Activated CD4-positive, alpha-beta T cell treated with anti-CD3 and anti-CD28 coated beads, Interleukin-2, Interleukin-4, amounts not matched to agents 100 ng/mL and 50 ng/mL, durations not matched to agents 16 hours and 8 hours (primary cell): ENCODE data around the gene DNMBP.
"Not testable (repeated sequence)": the region's sequence is repeated elsewhere in the genome, so short reads cannot be mapped to it uniquely, and the experiment has no call there.

ENCODE experiments used
- DNase-seq: peaks from one replicate; pipeline ENCODE4 v3.0.0-alpha.2; 2020; ENCODE audit warnings: low spot score

Gene DNMBP

DNA sequence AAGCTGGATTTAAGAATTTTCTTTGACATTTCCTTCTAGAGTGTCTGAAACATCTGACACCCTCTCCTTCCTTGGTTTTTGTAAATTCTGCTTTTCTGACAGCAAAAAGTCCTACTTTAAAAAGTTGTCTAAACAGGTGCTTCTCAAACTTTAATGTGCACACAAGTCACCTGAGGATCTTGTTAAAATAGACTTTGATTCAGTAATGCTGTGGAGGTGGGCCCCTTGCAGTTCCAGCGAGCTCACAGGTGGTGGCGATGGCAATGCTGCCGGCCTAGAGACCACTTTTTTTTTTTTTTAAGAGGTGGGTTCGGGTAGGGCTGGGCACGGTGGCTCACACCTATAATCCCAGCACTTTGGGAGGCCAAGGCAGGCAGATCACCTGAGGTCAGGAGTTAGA is 150.2 kb downstream of the DNMBP start:
- no peak for DNase-seq

DNA sequence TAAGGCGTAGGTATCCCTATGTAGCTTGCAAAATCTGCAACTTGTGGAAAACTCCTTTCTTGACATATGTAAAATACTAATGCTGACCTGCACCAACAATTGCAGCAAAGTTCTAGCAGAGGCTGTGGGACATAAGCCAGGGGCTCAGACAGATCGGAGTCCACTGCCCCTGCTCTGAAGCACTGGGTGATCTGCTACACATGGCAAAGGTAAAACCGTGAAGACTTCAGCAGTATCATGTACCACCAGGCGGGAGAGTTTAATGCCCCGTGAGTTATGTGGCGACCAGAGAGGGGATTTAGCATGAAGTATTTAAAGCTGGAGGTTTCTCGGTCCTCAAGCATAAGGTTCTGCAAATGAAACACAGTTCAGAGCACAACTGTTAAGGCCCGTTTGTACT is 150.9 kb downstream of the DNMBP start:
- DNase-seq, result no peak

DNA sequence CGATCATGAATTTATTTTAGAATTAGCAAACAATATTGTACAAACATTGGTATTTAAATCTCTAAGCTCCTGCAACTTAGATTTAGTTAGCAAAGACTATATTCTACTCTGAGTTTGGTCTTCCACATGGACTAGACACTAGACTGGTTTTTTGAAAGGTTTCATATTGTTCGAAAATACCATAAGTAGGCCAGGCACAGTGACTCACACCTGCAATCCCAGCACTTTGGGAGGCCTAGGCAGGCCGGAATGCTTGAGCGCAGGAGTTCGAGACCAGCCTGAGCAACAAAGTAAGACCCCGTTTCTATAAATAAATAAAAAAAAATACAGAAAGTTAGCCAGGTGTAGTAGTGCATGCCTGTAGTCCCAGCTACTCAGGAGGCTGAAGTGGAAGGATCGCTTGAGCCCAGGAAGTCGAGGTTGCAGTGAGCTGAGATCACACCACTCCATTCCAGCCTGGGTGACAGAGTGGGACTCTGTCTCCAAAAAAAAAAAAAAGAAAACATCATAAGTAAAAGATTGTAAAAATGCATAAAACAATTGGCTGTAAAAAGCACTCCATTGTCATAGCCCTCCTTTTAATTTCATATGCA is 154.2 kb downstream of the DNMBP start:
- no peak for DNase-seq

DNA sequence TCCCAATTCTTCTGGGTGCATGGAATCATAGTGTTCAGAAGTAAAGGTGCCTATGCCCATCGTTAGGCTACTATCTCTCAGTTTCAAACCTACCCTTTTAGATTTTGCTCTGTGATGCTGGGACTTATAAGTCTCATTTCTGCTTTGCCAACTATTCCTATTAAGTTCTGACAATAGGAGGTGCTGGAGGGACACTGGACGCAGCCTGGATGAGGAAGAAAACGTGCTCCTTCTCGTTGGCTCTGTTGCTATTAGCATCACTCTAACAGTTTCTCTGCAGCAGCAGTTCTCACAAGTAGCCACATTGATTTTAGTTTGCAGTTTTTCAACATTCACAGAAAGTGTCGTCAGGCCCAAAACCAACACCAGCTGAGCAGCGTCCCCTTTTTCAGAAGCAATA is 154.9 kb downstream of the DNMBP start:
- no peak for DNase-seq

DNA sequence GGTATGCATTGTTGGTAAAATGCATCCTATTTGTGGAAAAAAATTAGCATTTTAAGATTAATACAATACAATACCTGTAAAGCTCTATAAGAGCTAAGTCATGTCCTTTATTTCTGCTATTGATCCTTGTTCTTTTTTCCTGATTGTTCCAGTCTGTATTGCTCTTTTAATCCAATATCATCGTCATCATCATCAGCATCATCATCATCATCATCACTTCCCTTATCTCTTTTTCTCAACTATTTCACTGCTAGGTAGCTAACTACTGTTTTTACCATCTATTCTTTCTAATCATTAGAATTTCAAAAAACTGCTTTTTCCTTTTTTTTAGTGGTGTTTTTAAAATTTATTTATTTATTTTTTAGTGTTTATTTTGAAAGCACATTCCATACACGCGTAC is 156.1 kb downstream of the DNMBP start:
- DNase-seq, result no peak

DNA sequence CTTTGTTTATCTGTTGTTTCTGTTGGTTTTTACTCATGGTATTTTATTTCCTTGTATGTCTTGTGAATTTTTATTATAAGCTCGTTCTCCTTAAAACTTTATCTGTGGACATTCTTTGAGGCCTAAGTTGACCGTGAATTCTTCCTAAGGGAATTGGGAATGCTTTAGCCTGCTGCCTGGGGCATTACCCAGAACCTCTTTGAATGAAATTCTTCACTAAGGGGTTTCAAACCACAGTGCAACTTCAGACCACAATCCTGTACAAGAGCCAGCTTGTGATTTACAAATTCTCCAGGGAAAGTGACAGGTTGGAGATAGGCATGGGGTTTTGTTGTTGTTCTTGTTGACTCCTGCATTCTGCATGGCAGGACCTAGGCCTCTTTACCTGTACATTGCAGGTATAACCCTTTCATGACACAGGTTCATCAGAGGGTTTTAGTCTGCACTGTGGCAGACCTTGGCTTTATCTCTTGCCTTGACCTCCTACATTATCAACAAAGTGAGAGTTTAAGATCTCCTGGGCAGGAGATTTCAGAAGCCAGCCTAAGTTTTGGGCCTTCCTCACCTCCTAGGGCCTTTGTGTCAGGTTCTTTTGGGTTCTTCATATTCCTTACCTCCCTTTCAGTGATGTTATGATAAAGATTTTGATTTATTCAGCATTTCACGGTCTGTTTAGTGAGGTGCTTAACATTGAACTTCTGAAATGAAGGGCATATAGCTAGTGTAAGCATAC is 157.1 kb downstream of the DNMBP start:
- DNase-seq, result no peak

DNA sequence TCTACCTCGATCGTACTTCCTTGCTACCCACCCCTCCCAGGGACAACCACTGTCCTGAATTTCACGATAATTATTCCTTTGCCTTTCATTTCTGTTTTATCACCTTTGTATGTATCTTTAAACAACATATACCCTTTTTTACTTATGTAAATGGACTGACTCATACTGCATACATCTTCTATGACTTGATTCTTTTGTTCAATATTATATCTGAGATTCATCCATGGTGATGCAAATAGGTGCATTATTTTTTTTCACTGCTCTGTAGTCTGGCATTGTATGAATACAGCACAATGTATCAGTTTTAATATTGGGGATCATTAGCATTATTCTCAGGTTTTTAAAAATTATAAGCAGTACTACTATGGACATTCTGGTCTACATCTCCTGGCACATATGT is 157.9 kb downstream of the DNMBP start:
- DNase-seq, result no peak

DNA sequence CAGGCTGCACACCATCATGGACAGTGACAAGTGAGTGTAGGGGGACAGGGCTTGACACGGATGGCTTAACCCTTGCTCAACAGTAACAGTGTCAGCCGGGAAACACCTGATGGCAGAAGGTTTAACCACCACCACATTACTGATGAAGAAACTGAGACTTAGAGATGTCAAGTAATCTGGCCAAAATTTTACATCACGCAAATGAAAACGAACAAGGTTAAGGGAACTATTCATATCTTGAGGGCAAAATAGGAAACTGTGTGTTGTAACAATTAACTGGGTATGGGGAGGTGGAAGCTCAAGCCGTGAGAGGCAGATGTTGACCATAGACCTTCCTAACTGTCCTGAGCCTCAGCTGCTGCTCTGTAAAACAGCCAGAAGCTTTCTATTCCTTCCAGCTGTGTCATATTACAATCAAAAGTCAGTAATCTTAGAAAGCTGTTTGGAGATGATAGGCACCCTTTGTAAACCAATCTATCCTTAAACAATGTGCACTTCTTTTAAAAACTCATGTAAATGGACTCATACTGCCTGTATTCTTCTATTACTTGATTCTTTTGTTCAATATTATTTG is 158.9 kb downstream of the DNMBP start:
- no peak for DNase-seq

DNA sequence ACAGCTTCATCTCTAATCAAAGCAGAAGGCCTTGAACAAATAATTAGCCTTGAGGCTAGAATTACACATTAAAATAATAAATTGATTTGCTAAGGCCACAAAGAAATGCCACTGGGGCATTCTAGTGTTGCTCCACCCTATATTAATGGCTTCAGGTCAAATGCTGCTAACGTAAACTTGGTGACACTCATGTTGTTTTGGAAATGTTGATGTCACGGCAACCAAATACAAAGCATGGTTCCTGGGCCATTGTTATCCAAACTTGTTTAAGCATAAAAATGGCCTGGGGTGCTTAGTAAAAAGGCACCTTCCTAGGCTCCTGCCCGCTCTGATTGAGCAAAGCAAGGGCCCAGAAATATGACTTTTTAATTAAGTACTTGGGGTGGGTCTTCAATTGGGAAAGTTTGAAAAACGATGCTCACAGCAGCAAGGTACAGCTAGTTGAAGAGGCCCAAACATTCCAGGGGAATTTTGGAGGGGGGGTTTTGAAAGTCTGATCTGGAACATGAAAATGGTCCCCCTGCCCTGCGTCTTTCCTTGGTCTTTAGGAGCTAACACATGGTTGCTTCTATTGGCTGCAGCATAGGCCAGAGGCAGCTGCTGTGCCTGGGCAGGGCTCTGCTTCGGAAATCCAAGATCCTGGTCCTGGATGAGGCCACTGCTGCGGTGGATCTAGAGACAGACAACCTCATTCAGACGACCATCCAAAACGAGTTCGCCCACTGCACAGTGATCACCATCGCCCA is 159.6 kb downstream of the DNMBP start:
- no peak for DNase-seq

DNA sequence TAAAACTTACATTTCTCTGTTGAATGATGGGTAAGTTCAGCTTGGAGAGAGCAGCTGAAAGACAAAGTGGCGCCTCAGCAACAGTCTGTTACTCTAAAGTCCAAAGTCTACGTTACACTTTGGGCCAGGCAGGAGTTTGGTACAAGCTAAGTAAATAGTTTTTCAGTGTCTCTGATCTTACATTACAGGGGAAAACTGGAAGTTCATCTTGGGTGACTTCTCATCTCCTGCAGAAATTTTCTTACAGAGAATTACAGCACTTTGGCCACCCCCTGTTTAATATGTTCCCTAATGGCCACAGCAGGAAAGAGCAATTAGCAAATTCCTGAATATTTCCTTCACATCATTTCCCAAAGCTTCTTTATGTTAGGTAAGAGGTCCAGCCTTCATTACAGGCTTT is 160.2 kb downstream of the DNMBP start:
- no peak for DNase-seq

DNA sequence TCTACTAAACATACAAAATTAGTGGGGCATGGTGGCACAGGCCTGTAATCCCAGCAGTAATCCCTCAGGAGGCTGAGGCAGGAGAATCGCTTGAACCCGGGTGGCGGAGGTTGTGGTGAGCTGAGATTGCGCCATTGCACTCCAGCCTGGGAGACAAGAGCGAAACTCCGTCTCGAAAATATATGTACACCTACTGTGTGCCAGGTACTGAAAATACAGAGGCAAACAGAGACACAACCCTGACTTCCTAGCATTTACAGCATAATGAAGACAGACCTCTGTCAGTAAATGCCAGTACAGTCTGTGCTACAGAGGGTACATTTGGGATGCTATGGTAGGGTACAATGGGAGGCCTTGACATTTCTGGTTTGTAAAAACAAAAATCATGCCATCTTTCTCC is 160.7 kb downstream of the DNMBP start:
- no peak for DNase-seq

DNA sequence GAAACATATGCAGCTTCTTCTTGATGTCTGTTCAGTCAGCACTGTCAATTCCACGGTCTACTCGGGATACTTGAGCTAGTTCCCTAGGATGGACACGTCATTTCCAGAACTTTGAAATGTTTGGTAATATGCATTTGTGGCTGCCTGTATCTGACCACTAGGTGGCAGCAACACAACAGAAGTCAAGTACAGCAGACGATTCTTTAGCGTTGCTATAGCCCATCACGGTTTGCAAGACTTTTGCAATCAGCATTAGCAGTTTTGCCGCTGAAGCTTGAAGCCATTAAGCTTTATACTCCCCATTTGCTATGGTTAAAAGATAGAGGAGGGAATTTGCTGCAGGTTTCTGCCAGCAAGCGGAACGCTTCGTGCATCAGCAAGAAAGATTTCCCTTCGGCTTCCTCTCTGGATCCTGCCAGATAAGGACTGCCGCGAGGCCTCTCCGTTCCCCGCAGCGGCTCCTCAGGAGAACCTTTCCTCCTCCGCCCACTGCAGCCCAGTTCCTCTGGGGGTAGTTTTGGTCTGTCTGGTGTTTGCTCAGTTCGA is 163.8 kb downstream of the DNMBP start:
- peak; percentile 87 for DNase-seq

DNA sequence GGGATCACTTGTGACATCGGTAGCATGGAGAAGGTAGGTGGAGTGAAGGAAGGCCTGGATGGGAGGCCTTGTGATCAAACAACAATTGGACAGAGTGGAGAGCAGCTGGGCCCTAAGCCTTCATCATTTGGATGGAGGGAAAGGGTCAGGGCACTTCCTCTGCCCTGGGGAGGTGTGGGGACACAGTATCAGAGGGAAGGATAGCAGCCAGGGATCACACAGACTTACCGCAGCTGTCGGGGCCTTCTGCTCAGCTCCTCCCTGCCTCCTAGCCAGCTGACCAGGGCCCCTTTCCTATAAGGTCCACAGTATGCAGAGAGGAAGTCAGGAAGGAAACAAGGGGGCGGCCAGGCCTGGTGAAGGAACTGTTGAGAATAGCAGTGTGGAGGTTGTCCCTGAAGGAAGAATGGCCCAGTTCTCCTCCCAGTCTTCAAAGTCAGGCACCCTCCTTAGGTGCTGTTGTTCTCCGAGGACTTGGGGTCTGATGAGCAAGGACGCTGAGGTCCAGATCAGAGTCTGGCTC is 165.3 kb downstream of the DNMBP start:
- no peak for DNase-seq

DNA sequence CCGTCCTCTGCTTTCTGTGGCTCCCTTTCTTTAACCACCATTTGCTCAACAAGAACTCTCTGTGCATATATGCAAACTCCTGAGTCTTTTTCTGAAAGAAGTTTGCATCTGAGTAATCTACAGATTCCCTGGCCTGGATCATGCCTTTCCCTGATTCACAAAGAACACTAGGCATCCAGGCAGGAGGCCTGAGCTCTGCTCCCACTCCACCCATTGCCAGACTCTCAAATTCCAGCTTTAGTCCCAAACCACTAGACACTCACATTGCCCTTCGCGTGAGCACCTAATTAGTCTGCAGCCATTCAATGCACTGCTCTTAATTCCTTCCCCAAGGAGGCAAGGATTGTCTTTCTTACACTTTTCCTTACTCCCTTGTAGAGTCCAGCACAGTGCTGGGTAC is 166.4 kb downstream of the DNMBP start:
- no peak for DNase-seq

DNA sequence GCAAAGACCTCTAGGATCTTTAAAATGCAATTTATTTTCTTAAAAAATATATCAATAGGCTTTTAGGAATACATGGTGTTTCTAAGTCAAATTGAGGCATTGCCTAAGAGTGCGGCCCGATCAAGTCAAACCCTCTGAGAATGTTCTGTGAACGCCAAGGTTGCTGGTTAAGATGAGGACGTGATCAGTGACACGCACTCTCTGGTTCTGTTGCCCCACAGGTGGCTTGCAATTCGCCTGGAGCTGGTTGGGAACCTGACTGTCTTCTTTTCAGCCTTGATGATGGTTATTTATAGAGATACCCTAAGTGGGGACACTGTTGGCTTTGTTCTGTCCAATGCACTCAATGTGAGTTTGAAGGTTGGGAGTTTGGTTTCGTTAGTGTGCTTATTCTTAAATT is 168.0 kb downstream of the DNMBP start:
- no peak for DNase-seq

DNA sequence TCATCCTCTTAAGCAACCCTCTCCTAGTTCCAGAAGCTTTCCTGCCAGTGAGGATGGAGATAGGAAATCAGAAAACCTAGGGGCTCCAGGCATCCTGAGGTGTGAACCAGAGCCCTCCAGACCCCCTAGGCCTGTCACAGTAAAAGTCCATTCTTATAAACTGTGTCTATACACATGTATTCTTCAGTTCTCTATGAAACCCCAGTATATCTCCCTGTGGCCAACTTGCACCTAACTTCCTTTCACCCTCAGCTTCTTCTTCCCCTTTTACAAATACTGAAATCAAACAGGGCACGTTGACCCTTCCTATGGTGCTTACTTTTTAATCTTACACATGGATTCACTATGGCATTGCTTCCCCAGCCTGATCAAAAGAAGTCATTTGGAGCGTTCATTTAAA is 168.9 kb downstream of the DNMBP start:
- DNase-seq, result not testable (repeated sequence)

DNA sequence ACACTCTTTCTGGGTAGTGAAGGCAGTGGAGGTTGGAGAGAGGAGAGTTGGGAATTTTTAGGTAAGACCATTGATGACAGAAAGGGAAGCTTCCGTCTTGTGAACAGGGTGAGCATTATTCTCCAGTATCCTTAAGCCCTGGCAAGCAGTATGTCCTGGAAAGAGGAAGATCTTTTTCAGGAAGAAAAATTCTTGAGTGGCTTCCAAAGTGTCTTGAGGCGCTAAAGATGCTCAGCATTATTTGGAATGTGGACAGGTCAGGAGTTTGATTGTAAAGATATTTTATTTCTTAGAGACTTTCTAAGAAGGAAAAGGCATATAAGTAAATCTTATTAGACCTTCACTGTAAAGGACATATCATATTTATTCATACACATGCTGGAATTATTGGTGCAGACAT is 173.0 kb downstream of the DNMBP start:
- no peak for DNase-seq

DNA sequence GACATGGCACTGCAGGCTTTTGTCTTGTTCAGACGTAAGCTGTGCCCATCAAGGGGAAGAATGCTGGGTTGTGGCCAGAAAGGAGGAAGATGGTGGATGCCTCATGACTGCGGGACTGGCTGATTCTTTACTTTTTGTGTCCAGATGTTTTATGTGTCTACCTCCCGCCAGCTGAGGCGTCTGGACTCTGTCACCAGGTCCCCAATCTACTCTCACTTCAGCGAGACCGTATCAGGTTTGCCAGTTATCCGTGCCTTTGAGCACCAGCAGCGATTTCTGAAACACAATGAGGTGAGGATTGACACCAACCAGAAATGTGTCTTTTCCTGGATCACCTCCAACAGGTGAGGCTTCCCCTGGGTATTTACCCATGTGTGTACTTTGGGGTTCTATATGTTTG is 173.8 kb downstream of the DNMBP start:
- DNase-seq, result no peak

DNA sequence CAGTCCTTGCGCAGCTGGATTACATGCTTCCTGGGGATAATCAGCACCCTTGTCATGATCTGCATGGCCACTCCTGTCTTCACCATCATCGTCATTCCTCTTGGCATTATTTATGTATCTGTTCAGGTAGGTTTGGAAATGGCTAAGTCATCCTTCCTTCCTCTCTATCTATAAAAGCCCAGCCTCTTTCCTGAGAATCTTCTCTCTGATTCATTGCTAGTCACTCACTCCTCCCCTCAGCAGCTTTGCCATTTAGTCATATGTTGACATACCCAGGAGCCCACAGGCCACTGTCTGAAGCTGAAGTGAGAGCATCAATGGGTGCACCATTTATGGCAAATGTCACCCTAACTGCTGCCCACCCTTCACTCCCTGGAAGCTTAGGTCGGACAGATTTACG is 175.3 kb downstream of the DNMBP start:
- DNase-seq, result peak; percentile 26

DNA sequence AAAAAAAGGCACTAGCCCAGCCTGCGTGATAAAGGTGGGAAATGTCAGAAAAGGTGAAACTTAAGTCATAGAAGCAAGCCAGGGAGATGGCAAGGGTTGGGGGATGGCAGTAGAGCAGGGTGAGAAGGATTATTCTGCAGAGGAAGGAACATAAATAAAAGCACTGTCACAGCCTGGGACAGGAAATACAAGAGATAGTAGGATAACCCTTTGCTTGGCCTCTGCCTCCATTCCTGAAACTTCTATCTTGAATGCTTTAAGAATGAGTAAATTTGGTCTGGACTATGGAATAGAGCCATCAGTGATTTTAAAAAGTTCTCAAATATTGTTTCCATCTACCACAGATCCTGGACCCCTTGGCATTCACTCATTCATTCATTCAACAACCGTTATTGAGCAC is 177.3 kb downstream of the DNMBP start:
- DNase-seq, result no peak

DNA sequence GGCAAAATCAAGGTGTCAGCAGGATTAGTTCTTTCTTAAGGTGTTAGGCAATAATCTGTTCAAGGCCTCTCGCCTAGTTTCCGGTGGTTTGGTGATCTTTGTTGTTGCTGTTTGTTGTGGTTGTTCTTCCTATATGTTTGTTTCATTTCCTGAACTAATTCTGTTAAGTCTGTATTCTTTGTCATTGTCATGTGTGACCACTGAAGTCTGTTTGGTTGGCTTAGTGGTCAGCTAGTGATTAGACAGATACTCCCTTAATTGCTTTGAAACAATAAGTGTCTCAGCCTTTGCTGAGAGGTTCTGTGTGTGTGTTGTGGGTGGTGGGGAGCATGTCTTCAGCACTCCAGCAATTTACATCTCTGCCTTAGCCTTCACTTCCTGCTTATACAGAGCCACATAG is 181.3 kb downstream of the DNMBP start:
- peak; percentile 42 for DNase-seq

DNA sequence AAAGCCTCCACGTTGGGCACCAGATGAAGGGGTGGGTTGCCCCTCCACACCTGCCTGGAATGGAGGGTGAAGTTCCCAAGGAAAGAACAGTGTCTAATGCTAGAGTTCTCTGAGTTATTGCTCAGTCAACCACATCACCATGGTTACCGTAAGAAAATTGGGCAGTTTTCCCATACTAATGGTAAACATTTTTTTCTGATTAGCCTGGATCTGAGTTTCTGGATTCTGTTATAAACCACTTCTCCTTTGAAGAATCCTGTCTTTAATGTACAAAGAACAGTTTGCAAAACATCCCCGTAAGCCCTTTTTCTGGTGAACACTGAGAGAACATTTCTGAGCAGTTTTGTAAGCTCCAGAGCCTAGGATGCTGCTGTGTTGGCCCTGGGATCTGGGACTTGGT is 181.8 kb downstream of the DNMBP start:
- no peak for DNase-seq
